HG03439 (cell line): ENCODE data around the gene VTN.

Experiments
- ATAC-seq: cut with Tn5 transposase; IDR thresholded peaks from one replicate; pipeline ENCODE4 v1.9.1; 2021; ENCODE audit warnings: mild to moderate bottlenecking, moderate library complexity; ENCODE audit not compliant: unreplicated experiment

VTN gene

GRCh38 chr17:28396635-28397239 lies 26.6 kb upstream of the VTN start:
- no peak for ATAC-seq

GRCh38 chr17:28395968-28396367 lies 25.9 kb upstream of the VTN start:
- ATAC-seq: no peak

DNA sequence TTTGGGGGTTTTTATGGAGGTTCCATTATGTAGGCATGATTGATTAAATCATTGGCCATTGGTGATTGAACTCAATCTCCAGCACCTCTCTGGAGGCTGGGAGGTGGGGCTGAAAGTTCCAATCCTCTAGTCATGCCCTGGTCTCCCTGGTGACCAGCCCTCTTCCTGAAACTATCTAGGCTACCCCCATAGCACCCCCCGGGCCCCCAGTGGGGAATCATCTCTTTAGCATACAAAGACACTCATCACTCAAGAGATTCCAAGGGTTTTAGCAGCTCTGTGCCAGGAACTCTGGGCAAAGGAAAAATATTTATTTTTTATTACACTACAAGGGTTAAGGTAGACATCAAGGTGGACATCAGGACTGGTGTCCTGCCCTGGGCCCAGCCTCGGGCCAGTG lies 25.3 kb upstream of the VTN start:
- no peak for ATAC-seq

DNA sequence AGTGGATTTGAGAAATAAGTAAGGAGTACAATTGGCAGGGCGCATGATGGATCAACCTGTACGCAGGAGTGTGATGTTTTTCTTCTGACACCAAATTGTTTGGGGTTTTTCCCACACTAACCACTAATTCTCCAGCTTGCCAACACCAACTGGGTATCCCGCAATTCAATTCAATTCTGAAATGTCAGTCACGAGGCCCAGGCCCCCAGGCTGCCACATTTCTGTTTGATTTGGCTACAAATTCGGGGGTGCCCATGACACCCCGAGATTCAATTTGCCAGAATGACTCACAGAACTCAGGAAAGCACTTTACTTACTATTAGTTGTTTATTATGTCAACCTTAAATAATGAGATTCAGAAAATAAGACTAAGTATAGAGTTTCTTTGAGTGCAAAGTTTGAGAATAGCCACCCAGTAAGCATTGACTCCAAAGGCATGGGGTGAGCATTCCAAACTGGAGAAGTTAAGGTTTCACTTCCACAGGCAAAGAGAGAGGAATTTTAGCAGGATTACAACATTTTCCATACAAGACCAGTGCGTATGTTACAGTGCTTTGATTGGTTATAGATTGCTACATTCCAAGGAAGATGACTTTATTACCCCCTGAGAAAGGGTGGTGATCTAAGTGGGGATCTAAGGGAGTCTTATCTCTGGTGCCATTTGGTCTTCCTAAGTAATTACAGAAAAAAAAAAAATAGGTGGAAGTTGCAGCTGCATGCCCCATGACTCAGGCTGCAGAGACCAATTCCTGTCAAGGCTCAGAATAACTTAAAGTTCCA lies 24.4 kb upstream of the VTN start:
- no peak for ATAC-seq

DNA sequence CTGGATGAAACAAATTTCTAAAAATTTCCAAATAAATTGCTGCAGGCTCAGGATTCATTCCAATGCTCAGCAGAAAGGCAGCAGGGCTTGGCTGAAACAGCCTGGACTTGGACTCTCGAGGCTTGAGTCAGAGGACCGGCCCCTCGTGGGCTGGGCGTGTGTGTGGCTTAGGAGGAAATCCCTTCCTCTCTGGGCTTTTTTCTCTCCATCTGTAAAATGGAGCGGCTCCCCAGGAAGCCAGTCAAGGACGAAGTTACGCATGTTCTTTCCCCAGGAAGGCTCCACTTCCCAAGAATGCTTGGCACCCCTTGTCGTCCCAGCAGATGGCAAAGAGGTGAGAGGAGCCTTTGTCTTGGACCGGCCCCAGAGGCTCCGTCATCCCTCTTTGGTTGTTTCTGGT lies 22.4 kb upstream of the VTN start:
- no peak for ATAC-seq

GRCh38 chr17:28391401-28391800 lies 21.3 kb upstream of the VTN start:
- ATAC-seq: no peak

DNA sequence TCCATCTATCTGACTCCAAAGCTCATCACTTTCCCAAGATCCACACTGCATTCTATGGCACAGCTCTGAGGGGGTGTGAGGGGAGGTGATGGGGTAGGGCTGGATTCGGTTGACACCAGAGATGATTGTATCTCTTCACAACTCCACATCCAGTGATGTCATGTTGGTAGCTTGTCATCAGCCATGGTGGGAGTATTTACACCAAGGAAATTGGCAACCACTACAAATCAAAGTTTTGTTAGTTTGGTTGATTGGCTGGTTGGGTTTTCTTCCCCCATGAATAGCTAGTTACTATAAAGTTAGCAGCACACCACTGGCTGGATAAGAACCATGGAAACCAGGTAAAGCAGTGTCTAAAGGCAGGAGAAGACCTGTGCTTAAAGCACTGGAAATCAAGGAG lies 20.9 kb upstream of the VTN start:
- no peak for ATAC-seq

DNA sequence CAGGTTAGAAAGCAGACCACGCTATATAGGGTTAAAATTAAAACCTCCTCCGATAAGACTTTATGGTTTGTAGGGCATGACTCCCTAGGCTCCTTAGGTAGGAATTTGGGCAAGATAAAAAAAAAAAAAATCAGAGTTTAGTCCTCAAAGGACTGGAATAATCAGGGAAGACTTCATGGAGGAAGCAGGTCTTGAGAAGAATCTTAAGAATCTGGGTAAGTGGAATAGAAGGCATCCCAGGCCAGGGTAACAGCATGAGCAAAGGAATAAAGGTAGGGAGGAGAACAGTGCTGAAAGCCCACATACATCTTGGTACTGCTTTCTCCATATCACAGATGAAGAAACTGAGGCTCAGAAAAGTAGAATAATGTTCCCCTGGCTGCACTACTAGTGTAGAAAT lies 20.5 kb upstream of the VTN start:
- no peak for ATAC-seq

DNA sequence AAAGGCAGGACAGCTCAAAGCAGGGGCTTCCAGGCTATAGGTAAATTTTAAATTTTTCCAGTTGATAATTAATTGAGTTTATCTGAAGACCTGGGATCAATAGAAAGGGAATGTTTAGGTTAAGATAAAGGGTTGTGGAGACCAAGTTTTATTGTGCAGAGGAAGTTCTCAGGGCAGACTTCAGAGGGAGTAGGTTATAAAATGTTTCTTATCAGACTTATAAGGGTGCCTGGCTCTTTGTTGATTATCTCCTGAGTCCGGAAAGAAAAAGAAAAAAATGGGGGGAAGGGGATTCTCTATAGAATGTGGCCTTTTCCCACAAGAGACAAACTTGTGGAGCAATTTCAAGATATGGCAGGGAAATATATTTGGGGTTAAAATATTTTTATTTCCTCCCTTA lies 20.0 kb upstream of the VTN start:
- no peak for ATAC-seq

DNA sequence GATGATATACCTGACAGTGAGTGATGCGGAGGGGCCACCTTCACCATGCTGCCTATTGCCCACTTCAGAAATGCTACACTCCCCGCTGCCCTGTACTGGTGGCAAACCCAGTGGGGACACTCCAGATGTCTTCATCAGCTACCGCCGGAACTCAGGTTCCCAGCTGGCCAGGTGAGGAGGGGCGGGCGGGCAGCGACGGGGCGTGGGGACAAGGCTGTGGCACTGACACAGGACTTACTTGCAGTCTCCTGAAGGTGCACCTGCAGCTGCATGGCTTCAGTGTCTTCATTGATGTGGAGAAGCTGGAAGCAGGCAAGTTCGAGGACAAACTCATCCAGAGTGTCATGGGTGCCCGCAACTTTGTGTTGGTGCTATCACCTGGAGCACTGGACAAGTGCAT lies 18.0 kb upstream of the VTN start:
- no peak for ATAC-seq

DNA sequence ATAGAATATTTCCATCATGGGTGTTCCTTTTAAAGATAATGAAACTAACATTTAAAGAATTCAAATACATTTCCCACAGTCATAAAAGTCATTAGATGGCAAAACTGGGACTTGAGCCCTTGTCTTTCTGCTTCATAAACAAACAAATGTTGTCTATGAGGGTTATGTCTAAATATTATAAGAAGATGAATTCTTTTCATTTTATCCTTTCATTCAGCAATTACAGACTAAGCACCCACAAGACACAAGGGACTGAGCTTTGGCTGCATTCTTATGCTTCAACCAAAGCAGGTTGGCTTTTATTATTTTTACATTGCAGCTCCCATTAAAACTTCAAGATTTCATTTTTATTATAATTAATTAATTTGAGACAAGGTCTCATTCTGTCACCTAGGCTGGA lies 16.3 kb upstream of the VTN start:
- ATAC-seq: no peak

GRCh38 chr17:28385406-28385805 lies 15.3 kb upstream of the VTN start:
- no peak for ATAC-seq

DNA sequence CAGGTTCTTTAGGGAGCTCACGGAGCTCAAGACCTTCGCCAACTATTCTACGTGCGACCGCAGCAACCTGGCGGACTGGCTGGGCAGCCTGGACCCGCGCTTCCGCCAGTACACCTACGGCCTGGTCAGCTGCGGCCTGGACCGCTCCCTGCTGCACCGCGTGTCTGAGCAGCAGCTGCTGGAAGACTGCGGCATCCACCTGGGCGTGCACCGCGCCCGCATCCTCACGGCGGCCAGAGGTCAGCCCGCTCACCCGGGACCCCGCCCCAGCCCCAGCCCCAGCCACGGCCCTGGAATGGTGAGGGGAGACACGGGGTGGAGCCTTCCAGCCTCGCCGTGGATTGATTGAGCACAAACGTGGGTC lies 14.9 kb upstream of the VTN start:
- ATAC-seq: no peak

DNA sequence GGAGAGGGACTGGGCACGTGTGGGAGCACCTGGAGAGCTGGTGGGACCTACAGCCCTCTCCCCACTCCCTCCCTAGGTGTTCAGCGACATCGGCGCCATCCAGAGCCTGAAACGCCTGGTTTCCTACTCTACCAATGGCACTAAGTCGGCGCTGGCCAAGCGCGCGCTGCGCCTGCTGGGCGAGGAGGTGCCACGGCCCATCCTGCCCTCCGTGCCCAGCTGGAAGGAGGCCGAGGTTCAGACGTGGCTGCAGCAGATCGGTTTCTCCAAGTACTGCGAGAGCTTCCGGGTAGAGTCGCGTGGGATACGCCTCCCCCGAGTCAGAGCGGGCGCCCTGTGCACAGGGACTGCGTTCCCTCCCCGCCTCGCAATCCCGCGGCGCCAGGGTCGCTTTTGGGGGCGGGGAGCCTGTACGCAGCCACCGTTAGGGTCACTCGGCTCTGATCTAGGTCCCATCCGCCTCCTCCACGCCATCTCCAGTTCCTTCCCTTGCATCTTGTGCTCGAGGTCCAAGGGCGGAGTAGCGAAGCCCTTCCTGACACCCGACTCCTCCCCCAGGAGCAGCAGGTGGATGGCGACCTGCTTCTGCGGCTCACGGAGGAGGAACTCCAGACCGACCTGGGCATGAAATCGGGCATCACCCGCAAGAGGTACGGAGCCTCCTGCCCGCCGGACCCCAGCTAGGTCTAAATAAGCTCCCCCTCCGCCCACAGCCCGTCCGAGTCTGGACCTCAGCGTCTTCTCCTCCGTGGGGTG lies 14.4 kb upstream of the VTN start:
- ATAC-seq: no peak

GRCh38 chr17:28381141-28381825 lies 11.2 kb upstream of the VTN start:
- no peak for ATAC-seq

DNA sequence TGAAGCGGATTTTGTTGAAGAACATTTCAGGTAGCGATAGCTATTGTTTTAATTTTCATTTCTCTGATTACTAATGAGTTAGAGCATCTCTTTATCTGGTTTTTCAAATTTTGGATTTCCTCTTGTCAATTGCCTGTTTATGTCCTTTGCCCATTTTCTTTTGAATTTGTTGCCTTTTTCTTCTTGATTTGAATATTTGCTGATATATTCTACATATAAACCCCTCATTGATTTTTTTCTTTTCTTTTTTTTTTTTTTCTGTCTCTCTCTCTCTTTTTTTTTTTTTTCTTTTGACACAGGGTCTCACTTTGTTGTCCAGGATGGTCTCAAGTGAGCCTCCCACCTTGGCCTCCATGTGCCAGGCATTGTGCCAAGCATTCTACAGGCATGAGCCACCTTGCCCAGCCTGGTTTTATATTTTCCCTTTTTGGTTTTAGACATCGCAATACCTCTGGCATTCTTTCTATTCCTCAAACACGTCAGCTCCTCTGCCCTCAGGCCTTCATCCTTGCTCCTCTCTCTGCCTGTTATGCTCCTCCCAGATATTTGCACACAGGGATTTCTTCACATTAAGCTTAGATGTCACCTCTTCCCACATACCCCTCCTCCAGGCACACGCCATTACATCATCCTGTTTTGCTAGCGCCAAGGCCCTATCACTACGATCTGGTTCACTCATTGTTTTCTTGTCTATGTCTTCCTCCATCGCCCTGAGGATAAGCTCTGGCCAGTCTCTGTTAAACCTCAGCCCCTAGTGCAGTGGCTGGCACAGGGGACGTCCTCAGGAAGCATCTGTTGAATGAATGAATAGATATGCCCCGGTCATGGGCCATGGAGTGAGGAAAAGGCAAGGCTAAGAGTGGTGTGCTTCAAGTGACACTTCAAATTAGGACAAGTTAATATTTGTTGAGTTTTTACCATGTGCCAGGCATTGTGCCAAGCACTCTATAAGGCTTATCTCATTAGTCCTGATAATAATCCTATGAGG lies 10.0 kb upstream of the VTN start:
- ATAC-seq: no peak

DNA sequence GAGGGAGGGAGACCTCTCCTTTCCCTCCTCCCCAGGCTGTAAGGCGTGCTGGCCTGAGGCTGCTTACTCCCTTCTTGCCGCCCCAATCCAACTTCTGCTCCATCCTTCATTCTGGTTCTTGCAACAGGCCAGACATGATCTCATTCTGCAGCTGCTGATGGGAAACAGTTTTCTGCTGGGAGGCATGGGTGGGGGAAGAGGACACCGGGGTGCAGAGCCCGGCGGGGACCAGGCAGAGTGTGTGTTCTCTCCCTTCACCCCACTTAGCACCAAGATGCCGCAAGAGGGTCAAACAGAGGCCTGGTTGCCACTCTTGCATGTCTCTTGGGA lies 2.8 kb upstream of the VTN start:
- no peak for ATAC-seq

GRCh38 chr17:28372203-28372944 lies 2.3 kb upstream of the VTN start:
- ATAC-seq: peak; percentile 15

- peak; percentile 62 for ATAC-seq
These were observed 1.4 kb upstream of the VTN start, which contains the start of gene SARM1 for GRCh38 chr17:28371245-28372202. Gene SARM1, plus strand, starts transcription at chr17:28371694. Its CDS starts 339 bp downstream, at chr17:28372033.
